Inflammatory macrophage treated with lipopolysaccharide for 4 hours (primary cell): ENCODE data around the gene CADM3.

Experiments
- DNase-seq: peaks from one replicate; pipeline ENCODE4 v3.0.0-alpha.2; 2020

CADM3 gene

GRCh38 chr1:159175571-159175970 lies 4.2 kb downstream of the CADM3 start:
- no peak for DNase-seq

- no peak for DNase-seq
These were observed 6.0 kb downstream of the CADM3 start for GRCh38 chr1:159177272-159177907.

GRCh38 chr1:159179906-159180305 lies 8.5 kb downstream of the CADM3 start:
- no peak for DNase-seq

- DNase-seq = no peak
These were observed 9.1 kb downstream of the CADM3 start for GRCh38 chr1:159180516-159180915.

GRCh38 chr1:159181328-159182024 lies 10.1 kb downstream of the CADM3 start:
- no peak for DNase-seq

GRCh38 chr1:159184201-159184600 lies 12.8 kb downstream of the CADM3 start:
- no peak for DNase-seq

- no peak for DNase-seq
These were observed 13.7 kb downstream of the CADM3 start for GRCh38 chr1:159185121-159185520.

GRCh38 chr1:159187033-159187432 lies 15.6 kb downstream of the CADM3 start:
- no peak for DNase-seq

GRCh38 chr1:159187647-159188374 lies 16.4 kb downstream of the CADM3 start:
- no peak for DNase-seq

GRCh38 chr1:159188375-159188788 lies 17.0 kb downstream of the CADM3 start:
- peak; percentile 57 for DNase-seq

- DNase-seq = no peak
These were observed 19.0 kb downstream of the CADM3 start for GRCh38 chr1:159190441-159190840.

GRCh38 chr1:159196543-159196942 lies 25.1 kb downstream of the CADM3 start:
- no peak for DNase-seq

GRCh38 chr1:159197561-159198557 lies 26.4 kb downstream of the CADM3 start:
- peak; percentile 80 for DNase-seq

- DNase-seq = no peak
These were observed 28.5 kb downstream of the CADM3 start for GRCh38 chr1:159199901-159200300.

- no peak for DNase-seq
These were observed 29.4 kb downstream of the CADM3 start for GRCh38 chr1:159200769-159201168.

GRCh38 chr1:159201642-159202041 lies 30.2 kb downstream of the CADM3 start:
- DNase-seq = peak; percentile 5

- DNase-seq = no peak
These were observed 32.2 kb downstream of the CADM3 start for GRCh38 chr1:159203610-159204009.

- DNase-seq = no peak
These were observed 33.0 kb downstream of the CADM3 start, which contains the start of gene ACKR1 for GRCh38 chr1:159204161-159205141. Gene ACKR1 (plus strand): TSS chr1:159204875. CDS start chr1:159204960, 85 bp downstream.

- DNase-seq = no peak
These were observed 33.8 kb downstream of the CADM3 start for GRCh38 chr1:159205225-159205624.

GRCh38 chr1:159206110-159206509 lies 34.7 kb downstream of the CADM3 start:
- DNase-seq = no peak

GRCh38 chr1:159207080-159207479 lies 35.7 kb downstream of the CADM3 start:
- DNase-seq = no peak
